ENCODE data around the gene KLF11.
A peak's percentile ranks its signal among the peaks of the same experiment; 100 is the strongest.

The KLF11 gene

GRCh38 chr2:10022445-10022844, 20.9 kb upstream of the KLF11 start:
- Histone ChIP-seq H3K27ac (no peak overlapping the region), H3K36me3 (replicated peaks) (no peaks in the 10 kb centered on the region), H3K4me3 (ENCODE audit: low read depth, low read length) (no peak overlapping the region), H3K27me3 (replicated peaks) (no peaks in the 10 kb centered on the region)
- in situ Hi-C loops (cut with HindIII; ENCODE audit: low pct_ligation_motif_present, low sequenced_read_pairs): no loop called here
- TF ChIP-seq CTCF (IDR thresholded peaks at IDR 0.05; ENCODE audit: low read depth, low read length, missing control alignments): no peak
- no peak for DNase-seq

DNA sequence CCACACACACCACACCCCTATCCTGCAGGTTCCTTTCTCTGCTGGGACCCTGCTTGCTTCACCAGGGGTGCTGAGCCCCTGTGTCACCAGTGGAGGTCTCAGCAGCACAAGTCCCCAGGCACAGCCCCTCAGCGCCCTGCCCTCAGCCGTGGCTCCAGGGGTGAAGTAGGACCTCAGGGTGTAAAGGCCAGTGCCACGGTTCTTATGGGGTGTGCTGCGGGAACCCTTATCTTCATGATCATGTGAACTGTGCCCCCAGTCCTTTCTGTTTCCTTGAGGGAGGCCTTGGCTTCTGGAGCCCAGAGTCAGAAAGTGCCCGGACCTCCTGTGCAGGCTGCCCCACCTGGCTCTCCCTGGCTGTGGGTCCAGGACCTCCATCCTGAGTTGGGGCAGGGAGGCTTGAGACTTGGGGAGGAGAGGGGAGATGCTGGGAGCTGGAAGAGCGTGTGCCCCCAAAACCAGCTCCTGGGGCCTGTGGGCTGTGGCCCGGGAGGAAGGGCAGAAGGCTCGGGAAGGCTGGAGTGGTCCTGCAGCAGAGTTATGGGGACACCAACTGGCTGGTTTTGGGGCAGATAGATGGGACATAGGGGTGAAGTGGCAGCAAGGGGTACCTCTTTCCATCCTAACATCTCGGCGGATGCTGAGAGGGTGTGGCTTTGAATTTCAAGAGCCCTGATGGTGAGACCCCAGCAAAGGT, 20.2 kb upstream of the KLF11 start:
- Histone ChIP-seq H3K4me3 (ENCODE audit: low read depth, low read length) (no peak overlapping the region), H3K27me3 (replicated peaks) (no peaks in the 10 kb centered on the region), H3K27ac (no peak overlapping the region), H3K36me3 (replicated peaks) (no peaks in the 10 kb centered on the region)
- no peak for DNase-seq
- in situ Hi-C loops (cut with HindIII; ENCODE audit: low pct_ligation_motif_present, low sequenced_read_pairs): no loop called here
- TF ChIP-seq CTCF (IDR thresholded peaks at IDR 0.05; ENCODE audit: low read depth, low read length, missing control alignments): peak; percentile 10

- no peak for TF ChIP-seq CTCF (IDR thresholded peaks at IDR 0.05; ENCODE audit: low read depth, low read length, missing control alignments)
- no peak for DNase-seq
- Histone ChIP-seq H3K27me3 (replicated peaks) (no peaks in the 10 kb centered on the region), H3K4me3 (ENCODE audit: low read depth, low read length) (no peak overlapping the region), H3K36me3 (replicated peaks) (no peaks in the 10 kb centered on the region), H3K27ac (no peak overlapping the region)
- in situ Hi-C loops (cut with HindIII; ENCODE audit: low pct_ligation_motif_present, low sequenced_read_pairs): no loop called here
Observed at GRCh38 chr2:10026940-10027569, 16.3 kb upstream of the KLF11 start.

GRCh38 chr2:10027660-10028330, 15.6 kb upstream of the KLF11 start:
- H3K36me3 ChIP-seq (replicated peaks): no peaks in the 10 kb centered on the region
- TF ChIP-seq CTCF (IDR thresholded peaks at IDR 0.05; ENCODE audit: low read depth, low read length, missing control alignments): no peak
- no peak for DNase-seq
- no peak overlapping the region for H3K4me3 ChIP-seq (ENCODE audit: low read depth, low read length)
- H3K27ac ChIP-seq: no peak overlapping the region
- no peaks in the 10 kb centered on the region for H3K27me3 ChIP-seq (replicated peaks)
- in situ Hi-C loops (cut with HindIII; ENCODE audit: low pct_ligation_motif_present, low sequenced_read_pairs): no loop called here

DNA sequence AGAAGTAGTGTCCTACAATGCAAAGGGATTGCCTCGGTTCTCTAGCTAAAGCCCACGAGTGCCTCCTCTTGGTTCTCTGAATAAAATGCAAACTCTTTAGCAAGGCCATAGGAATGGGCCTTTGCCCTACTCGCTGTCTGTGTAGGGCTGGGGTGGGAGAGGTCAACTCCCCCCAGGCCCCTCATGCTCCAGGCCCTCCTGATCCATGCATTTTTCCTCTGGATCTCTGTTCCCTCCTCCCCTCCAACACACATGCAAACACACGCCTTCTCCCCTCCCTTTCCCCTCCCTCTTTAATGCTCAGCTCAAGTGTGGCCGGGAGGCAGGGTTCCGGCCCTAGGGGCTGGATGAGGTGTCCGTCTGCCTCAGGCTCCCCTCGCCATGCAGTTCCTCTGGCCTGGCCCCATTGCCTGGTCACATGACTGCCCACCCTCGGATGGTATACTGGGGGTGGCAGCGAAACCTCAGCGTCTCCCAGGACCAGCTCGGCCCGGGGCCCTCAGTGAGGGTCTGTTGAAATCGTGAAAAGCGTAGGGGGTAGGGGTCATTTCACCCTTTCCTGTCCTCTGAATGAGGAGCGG, 14.9 kb upstream of the KLF11 start:
- in situ Hi-C loops (cut with HindIII; ENCODE audit: low pct_ligation_motif_present, low sequenced_read_pairs): no loop called here
- H3K27ac ChIP-seq: no peak overlapping the region
- DNase-seq: no peak
- TF ChIP-seq CTCF (IDR thresholded peaks at IDR 0.05; ENCODE audit: low read depth, low read length, missing control alignments): peak; percentile 25
- H3K4me3 ChIP-seq (ENCODE audit: low read depth, low read length): no peak overlapping the region
- no peaks in the 10 kb centered on the region for H3K36me3 ChIP-seq (replicated peaks)
- no peaks in the 10 kb centered on the region for H3K27me3 ChIP-seq (replicated peaks)

All from brain microvascular endothelial cell (primary cell).